ENCODE results near the gene PARD6B.
"Not testable (repeated sequence)": the region's sequence is repeated elsewhere in the genome, so short reads cannot be mapped to it uniquely, and the experiment has no call there.

Gene PARD6B

DNA sequence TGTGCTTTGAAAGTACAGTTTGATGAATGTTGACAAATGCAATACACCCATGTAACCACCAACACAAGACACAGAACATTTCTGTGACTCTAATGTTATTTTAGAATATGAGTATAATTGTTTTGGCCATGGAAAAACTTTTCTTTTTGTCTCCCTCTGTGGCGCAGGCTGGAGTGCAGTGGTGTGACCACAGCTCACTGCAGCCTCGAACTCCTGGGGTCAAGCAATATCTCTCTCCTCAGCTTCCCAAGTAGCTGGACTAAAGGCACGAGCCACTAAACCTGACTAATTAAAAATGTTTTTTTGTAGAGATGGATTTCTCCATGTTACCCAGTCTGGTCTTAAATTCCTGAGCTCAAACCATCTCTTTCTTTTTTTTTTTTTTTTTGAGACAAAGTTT lies 43.1 kb downstream of the PARD6B start:
- no peak for DNase-seq (ENCODE audit: low read depth)

DNA sequence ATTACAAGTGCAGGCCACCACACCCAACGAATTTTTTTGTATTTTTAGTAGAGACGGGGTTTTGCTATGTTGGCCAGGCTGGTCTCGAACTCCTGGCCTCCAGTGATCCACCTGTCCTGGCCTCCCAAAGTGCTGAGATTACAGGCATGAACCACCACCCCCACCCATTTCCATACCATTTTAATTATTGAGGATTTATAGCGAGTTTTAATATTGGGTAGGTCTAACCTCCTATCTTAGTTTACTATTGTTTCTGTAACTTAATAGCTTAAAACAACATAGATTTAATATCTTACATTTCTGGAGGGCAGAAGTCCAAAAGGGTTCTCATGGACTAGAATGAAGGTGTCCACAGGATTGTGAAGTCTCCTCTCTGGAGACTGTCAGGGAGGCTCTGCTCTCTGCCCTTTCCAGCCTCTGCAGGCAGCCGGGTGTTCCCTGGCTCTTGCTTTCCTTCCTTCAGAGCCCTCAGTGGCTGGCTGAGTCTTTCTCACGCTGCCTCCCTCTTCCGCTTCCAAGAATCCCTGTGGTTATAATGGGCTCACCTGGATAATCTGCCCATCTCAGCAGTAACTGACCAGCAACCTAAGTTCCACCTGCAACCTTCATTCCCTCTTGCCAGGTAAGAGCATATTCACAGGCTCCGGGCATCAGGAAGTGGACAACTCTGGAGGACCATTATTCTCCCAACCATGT lies 44.9 kb downstream of the PARD6B start:
- DNase-seq (ENCODE audit: low read depth), result no peak

- DNase-seq (ENCODE audit: low read depth), result no peak
These were observed 46.0 kb downstream of the PARD6B start for GRCh38 chr20:50777373-50777772.

- not testable (repeated sequence) for DNase-seq (ENCODE audit: low read depth)
These were observed 47.6 kb downstream of the PARD6B start for GRCh38 chr20:50778994-50779393.

GRCh38 chr20:50783390-50783789 lies 52.0 kb downstream of the PARD6B start:
- no peak for DNase-seq (ENCODE audit: low read depth)

DNA sequence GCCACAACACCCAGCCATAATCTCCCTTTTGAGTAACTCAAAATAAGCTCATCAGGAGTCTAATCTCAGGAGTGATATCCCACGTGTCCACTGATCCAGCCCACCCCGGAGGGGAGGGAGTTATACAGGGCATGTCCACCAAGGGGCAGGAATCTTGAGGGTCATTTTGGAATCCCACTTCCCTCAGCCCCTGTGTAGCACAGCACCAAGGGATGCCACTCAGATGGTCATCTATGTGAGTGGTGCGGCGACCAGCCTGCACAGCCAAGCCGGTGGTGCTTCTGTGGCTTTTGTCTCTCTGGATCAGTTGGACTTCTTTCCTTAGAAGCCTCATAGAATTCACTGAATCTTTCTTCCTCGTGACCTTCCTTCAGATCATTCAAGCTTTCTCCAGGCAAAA lies 52.5 kb downstream of the PARD6B start:
- DNase-seq (ENCODE audit: low read depth), result no peak

GRCh38 chr20:50784464-50784863 lies 53.1 kb downstream of the PARD6B start:
- no peak for DNase-seq (ENCODE audit: low read depth)

DNA sequence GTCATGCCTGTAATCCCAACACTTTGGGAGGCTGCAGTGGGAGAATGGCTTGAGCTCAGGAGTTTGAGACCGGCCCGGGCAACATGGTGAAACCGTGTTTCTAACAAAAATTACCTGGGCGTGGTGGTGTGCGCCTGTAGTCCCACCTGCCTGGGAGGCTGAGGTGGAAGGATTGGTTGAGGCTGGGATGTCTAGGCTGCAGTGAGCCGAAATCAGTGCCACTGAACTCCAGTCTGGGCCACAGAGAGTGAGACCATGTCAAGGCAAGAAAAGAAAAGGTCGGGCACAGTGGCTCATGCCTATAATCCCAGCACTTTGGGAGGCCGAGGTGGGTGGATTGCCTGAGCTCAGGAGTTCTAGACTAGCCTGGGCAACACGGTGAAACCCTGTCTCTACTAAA lies 55.3 kb downstream of the PARD6B start:
- no peak for DNase-seq (ENCODE audit: low read depth)

- DNase-seq (ENCODE audit: low read depth), result no peak
These were observed 55.8 kb downstream of the PARD6B start for GRCh38 chr20:50787181-50787580.

- DNase-seq (ENCODE audit: low read depth), result no peak
These were observed 56.9 kb downstream of the PARD6B start for GRCh38 chr20:50788045-50788991.

DNA sequence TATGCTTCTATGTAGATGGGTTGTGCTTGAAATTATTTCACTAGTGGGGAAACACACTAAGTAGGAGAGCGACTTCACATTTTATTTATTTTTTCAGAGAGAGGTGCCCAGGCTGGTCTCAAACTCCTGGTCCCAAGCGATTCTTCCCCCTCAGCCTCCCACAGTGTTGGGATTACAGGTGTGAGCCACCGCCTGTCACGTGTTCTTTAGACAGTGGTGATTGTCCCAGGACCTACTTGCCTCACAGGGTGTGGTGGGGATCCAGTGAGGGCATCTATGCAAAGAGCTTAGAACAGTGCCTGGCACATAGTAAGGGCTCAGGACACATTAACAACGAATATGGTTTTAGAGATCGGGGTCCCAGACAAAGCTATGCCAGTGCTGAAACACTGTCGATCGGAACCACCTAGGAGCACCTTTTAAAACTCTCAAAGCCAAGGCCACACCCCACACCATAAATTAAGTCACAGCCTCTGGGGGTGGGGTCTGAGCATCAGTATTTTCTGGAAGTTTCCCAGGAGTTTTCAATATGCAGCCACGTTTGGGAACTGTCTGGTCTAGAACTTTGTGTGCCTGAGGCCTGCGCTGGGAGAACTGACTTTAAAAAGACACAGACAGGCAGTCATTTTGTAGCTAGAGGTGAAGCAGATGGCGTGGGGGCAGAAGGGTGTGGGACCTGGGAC lies 58.7 kb downstream of the PARD6B start:
- DNase-seq (ENCODE audit: low read depth), result no peak

GRCh38 chr20:50790651-50791277 lies 59.4 kb downstream of the PARD6B start:
- peak; percentile 59 for DNase-seq (ENCODE audit: low read depth)

GRCh38 chr20:50792708-50793574 lies 61.6 kb downstream of the PARD6B start:
- DNase-seq (ENCODE audit: low read depth), result no peak

- DNase-seq (ENCODE audit: low read depth), result not testable (repeated sequence)
These were observed 62.2 kb downstream of the PARD6B start for GRCh38 chr20:50793575-50794016.

- DNase-seq (ENCODE audit: low read depth), result no peak
These were observed 62.9 kb downstream of the PARD6B start for GRCh38 chr20:50794181-50794845.

- DNase-seq (ENCODE audit: low read depth), result peak; percentile 59
These were observed 63.7 kb downstream of the PARD6B start, which contains the start of gene BCAS4 for GRCh38 chr20:50794846-50795634. BCAS4 (plus strand) TSS chr20:50795061; CDS start chr20:50795084, 23 bp downstream.

- no peak for DNase-seq (ENCODE audit: low read depth)
These were observed 65.8 kb downstream of the PARD6B start for GRCh38 chr20:50797142-50797541.

DNA sequence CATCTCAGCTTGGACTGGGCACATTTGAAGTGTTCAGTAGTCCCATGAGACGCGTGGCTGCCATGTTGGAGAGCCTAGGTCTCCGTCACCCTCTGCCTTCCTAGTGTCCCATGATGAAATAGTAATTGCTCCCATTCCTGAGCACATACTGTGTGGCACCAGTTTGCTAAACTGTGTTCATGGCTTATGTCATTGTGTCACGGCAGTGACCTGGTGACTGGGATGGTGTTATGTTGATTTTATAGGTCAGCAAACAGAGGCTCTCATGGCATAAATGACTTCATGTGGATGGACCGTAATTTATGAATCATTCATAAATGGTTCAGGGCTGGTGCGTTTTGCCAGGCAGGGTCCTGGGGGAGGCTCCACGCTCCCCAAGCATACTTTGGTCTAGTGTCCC lies 67.3 kb downstream of the PARD6B start:
- DNase-seq (ENCODE audit: low read depth), result no peak

DNA sequence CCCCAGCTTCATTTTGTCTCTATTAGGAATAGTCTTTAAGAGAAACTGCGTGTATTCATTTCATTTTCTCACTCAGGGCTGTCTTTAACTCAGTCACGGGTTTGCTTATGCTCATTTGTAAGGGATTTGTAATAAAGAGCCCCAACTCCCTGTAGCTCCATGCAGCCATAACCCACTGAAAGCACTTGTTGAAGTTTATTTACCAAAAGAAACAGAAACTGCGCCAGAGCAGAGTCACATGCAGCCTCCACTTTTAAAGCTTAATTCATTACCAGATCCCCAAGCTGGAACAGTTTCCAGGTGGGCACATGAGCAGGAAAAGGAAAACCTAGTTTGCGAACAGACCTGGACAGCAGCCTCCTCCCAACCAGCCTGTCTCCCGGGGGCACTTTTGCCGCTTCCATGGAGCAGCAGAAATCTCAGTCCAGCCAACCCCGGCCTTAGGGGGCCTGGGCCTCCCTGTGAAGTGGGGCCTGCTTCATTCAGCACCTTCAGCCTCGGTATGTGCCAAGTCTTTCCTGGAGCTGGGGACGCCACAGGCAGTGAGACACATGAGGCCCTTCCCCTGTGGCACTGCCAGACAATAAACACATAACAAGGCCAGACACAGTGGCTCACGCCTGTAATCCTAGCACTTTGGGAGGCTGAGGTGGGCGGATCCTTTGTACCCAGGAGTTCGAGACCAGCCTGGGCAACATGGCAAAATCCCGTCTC lies 68.0 kb downstream of the PARD6B start:
- DNase-seq (ENCODE audit: low read depth), result no peak

Data from stimulated activated CD8-positive, alpha-beta memory T cell treated with anti-CD3 and anti-CD28 coated beads, Interleukin-15, amount 100 ng/mL, for 1 hour (primary cell).